Measurements from ENCODE around the gene MORN4.

DNA sequence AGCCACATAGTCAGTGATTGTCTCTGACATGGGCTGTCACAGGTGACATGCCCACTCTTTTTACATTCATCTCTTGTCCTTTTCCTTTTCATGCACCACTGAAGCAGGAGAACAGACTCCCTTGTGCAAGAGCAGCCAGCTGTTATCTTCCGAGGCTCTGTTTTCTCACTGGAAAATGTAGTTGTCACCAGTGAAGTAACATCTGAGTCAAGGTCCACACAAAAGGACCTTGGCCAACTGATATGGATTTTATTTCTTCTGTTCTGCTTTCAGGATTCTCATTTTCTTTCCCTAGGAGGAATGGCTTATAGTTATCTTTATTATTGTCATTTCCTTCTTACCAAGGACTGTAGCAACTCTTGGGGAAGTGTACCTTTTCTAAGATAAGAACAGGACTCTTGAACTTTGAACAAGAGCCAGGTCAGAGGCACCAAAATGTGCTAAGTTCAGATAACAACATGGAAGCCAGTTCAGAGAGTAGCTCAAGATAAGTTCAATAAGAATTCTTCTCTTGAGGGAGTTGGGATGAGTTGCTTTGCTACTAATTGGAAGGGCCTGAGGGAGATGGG, 31.1 kb upstream of the MORN4 start:
- TF ChIP-seq, protein P1, sequence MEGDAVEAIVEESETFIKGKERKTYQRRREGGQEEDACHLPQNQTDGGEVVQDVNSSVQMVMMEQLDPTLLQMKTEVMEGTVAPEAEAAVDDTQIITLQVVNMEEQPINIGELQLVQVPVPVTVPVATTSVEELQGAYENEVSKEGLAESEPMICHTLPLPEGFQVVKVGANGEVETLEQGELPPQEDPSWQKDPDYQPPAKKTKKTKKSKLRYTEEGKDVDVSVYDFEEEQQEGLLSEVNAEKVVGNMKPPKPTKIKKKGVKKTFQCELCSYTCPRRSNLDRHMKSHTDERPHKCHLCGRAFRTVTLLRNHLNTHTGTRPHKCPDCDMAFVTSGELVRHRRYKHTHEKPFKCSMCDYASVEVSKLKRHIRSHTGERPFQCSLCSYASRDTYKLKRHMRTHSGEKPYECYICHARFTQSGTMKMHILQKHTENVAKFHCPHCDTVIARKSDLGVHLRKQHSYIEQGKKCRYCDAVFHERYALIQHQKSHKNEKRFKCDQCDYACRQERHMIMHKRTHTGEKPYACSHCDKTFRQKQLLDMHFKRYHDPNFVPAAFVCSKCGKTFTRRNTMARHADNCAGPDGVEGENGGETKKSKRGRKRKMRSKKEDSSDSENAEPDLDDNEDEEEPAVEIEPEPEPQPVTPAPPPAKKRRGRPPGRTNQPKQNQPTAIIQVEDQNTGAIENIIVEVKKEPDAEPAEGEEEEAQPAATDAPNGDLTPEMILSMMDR (conservative IDR thresholded peaks at IDR 0.05) = no peak
- TF ChIP-seq ZFX (IDR thresholded peaks at IDR 0.05) = no peak

All from C4-2B (cell line).